ENCODE measurements around the gene ASXL2.

The ASXL2 gene

GRCh38 chr2:25891672-25892071 is 13.4 kb upstream of the ASXL2 start:
- no peak for TF ChIP-seq CTCF (IDR thresholded peaks at IDR 0.05)

- no peak for TF ChIP-seq CTCF (IDR thresholded peaks at IDR 0.05)
Measured at GRCh38 chr2:25887624-25888242, 9.4 kb upstream of the ASXL2 start.

GRCh38 chr2:25885933-25886332 is 7.6 kb upstream of the ASXL2 start:
- TF ChIP-seq CTCF (IDR thresholded peaks at IDR 0.05): no peak

GRCh38 chr2:25881764-25882163 is 3.5 kb upstream of the ASXL2 start:
- TF ChIP-seq CTCF (IDR thresholded peaks at IDR 0.05): no peak

DNA sequence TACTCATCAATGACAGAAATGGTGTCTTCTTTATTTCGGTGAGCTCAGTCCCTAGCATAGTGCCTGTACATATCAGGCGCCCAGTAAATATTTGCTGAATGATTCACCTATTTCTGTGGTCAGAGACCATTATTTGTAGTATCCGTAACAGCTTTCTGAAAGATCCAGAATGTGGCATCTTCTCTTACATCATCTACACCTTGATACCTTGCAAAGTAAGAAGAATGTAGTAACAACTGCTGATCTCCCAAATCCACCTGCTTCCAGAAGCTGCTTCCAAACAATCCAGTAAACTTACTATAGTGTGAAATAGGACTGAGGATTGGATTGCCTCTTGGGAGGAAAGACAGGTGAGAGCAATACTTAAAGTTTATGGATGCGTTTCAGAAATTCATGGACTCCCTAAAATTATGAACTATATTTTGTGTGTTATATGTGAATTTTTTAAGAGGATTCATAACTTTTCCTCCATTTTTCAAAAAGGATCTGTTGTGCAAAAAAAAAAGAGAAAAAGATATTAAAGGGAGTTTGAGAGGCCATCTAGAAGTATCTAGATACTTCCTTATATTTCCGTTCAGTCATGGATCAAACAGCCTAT is 945 bp upstream of the ASXL2 start:
- TF ChIP-seq CTCF (IDR thresholded peaks at IDR 0.05): no peak

DNA sequence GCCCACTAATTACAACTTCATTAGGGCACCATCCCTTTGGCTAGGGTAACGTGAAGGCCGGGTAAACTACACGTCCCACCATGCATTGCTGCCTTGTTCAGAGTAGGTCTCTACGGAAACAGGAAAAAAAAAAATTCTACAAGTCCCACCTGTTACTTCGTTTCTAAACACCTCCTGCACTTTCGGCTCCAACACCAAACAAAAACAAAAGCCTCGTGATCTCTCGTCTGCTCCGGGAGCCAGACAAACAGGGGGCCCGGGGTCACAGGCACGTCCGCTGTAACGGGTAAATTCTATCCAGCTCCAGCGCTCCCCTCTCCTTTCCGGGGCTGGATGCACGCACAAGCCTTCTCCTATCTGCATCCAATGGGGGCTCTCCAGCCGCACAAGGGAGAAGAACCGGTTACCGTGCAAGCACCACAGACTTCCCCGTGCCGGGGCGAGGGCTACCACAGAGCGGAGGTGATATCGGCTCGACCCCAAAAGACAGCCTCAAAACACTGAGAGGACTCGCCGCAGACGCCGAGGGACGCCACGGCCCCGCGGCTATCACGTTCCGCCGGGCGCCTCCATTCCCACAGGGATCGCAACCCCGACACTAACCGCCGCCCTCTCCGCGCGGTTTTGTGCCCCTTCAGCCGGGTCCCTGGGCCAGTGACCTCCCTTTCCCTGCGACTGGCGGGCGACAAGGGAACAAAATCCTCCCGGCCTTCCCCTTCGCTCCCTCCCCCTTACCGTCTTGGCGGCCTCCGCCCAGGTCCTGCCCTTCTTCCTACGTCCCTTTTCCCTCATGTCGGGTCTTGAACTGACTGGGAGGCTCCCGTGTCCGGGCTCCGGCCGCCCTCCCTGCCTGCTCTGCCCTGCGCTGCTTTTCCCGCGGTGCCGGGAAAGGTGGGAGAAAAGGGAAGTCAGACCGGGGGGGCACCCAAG is 591 bp downstream of the ASXL2 start:
- no peak for TF ChIP-seq CTCF (IDR thresholded peaks at IDR 0.05)

DNA sequence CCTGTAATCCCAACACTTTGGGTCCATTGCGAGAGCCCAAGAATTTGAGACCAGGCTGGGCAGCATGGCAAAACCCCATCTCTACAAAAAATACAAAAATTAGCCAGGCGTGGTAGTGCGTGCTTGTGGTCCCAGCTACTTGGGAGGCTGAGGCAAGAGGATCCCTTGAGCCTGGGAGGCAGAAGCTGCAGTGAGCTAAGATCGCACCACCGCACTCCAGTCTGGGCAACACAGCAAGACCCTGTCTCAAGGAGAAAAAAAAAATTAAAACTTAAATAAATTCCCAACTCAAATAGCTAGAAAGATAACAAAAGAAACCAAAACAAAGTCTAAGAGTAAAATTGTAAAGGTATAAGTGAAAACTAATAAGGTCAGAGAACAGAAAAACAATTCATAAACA is 6.2 kb downstream of the ASXL2 start:
- TF ChIP-seq CTCF (IDR thresholded peaks at IDR 0.05): no peak
